GM12873 (cell line): ENCODE results near the gene ARHGAP25.

Experiments
- TF ChIP-seq, protein P1 (sequence below): IDR thresholded peaks from 2 replicates; pipeline ENCODE4 v1.5.1; 2012; ENCODE audit warnings: low read depth, mild to moderate bottlenecking, moderate library complexity, low read length, control low read depth; ENCODE audit not compliant: insufficient read depth; ENCODE audit errors: missing control alignments

The ARHGAP25 gene

GRCh38 chr2:68750592-68751396 lies 16.2 kb downstream of the ARHGAP25 start:
- TF ChIP-seq, protein P1, sequence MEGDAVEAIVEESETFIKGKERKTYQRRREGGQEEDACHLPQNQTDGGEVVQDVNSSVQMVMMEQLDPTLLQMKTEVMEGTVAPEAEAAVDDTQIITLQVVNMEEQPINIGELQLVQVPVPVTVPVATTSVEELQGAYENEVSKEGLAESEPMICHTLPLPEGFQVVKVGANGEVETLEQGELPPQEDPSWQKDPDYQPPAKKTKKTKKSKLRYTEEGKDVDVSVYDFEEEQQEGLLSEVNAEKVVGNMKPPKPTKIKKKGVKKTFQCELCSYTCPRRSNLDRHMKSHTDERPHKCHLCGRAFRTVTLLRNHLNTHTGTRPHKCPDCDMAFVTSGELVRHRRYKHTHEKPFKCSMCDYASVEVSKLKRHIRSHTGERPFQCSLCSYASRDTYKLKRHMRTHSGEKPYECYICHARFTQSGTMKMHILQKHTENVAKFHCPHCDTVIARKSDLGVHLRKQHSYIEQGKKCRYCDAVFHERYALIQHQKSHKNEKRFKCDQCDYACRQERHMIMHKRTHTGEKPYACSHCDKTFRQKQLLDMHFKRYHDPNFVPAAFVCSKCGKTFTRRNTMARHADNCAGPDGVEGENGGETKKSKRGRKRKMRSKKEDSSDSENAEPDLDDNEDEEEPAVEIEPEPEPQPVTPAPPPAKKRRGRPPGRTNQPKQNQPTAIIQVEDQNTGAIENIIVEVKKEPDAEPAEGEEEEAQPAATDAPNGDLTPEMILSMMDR: no peak

- TF ChIP-seq, protein P1: peak; percentile 96
Measured at GRCh38 chr2:68751397-68752339, 17.1 kb downstream of the ARHGAP25 start.

GRCh38 chr2:68753318-68753717 lies 18.7 kb downstream of the ARHGAP25 start:
- TF ChIP-seq, protein P1: no peak

DNA sequence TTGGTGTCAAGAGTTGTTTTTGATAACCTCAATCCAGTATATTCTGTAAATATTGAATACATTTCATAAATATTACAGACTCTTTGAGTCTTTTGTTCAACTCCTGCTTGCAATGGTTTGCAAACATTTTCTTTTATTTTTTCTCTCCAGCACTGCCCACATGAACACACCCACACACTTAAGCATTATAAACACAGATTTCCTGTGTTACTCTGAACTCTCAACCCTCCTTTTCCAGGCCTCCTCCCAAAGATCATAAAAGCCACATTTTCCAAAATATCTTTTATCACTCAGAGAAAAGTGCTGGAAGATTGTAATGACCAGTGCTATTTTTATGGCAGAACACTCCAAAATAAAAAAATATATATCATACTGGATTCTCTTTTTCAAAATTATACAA lies 20.5 kb downstream of the ARHGAP25 start:
- TF ChIP-seq, protein P1: no peak

- TF ChIP-seq, protein P1: no peak
Measured at GRCh38 chr2:68756178-68756577, 21.6 kb downstream of the ARHGAP25 start.

- TF ChIP-seq, protein P1: no peak
Measured at GRCh38 chr2:68757081-68757480, 22.5 kb downstream of the ARHGAP25 start.

DNA sequence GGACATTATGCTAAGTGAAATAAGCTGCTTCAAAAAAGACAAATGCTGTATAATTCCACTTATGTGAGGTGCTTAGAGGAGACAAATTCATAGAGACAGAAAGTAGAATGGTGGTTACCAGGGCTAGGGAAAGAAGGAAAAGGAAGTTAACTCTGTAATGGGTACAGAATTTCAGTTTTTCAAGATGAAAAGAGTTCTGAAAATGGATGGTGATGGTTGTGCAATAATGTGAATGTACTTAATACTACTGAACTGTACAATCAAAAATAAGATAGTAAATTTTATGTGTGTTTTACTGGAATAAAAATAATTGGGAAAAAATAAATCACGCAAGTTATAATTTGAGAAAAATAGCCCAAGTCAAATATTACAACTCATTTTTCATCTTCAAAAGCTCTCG lies 27.5 kb downstream of the ARHGAP25 start:
- TF ChIP-seq, protein P1: no peak
